NCI-H1436 treated with DMSO at 0.1 percent for 48 hours (cell line): ENCODE measurements around the gene GLIS1.

Source experiments
- DNase-seq: peaks from one replicate; lab custom pipeline; 2025; lab: John Stamatoyannopoulos, UW

Gene GLIS1

GRCh38 chr1:53580739-53581475 is 158.1 kb downstream of the GLIS1 start:
- no peak for DNase-seq

DNA sequence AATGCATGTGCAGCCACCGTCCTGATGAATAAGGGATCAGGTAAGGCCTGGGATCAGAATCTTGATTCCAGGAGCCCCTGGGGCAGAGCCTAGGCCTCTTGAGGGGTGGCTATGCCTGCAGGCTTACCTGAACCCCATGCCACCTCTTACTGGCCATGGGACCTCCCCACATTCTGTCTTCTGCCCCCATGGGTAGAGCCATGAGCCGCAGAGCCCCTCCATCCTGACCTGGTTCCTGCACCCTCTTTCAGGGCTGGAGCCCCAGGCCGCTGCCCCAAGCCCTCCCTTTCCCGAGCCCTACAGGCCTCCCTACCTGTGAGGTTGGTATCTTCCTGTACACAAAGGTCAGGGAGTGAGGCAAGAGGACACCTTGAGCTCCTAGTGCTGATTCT is 159.0 kb downstream of the GLIS1 start:
- no peak for DNase-seq

DNA sequence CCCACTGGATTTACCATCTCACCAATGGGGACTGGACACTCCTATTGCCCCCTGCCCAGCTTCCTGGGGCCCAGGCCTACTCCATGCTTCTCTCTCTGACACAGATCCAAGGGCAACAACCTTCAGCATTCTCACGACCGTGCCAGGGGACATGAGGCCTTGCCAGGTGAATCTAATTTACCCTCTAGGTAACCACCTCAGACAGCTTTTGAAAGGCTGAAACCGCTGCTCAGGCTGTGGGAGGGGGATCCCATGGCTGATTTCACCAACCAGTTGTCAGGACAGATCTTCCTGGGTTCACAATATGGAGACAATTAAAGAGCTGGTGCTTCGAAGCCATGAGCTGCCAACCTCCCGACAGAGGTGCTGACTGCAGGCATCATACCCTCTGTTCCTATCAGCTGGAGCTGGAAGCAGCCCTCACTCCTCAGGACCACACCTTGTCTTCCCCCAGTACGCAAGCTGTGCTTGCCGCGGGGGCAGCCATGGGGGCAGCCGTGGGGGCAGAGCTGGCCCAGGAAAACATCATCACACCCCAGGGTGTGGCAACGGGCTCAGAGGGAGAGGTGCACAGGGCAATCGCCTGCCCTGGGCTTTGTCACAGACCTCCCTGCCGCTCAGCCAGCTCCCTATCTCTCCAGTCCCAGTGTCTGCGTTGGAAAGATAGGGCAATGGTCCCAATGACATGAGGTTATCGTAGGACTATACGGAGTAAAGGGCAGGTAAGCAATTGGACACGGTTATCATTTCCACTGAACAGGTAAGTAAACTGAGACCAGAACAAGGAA is 159.5 kb downstream of the GLIS1 start:
- DNase-seq = no peak

DNA sequence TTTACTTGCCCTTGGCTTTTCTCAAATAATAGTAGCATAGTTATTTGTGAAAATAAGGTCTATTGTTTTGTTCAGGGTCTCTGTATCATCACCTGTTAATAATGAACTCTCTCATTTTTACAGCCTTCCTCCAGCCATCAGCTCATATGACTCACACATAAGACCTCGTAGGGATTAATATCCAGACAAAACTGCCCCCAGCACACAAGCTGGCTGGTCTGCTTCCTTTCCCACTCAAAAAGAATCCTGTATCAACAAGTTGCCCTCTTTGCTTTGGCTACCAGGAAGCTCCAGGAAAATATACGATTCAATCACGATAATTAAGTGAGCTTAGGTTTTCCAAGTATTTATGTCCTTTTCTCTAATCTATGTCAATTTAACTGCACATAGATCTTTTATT is 160.6 kb downstream of the GLIS1 start:
- DNase-seq = no peak

GRCh38 chr1:53577761-53578100 is 161.2 kb downstream of the GLIS1 start:
- no peak for DNase-seq

GRCh38 chr1:53576866-53577760 is 161.9 kb downstream of the GLIS1 start:
- DNase-seq = no peak

DNA sequence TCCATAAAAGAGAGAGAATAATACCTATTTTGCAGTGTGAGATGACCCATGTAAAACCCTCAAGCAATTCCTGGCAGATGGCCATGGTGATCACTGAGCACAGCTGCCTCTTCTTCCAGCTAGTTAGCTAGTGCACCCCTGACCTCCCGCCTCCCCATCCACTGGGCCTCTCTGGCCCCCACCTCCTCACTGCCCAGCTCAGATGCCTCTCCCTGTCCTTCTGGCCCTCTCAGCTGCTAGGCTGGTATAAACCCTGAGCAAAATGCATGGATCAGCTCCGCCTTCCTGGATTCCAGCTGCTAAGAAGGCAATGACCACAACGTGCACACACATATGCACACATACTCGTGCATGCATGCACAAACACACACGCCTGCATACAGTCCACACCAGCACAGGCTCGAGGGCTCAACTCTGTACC is 162.6 kb downstream of the GLIS1 start:
- DNase-seq = no peak

- DNase-seq = no peak
These were observed 163.0 kb downstream of the GLIS1 start for GRCh38 chr1:53575955-53576320.

GRCh38 chr1:53575141-53575954 is 163.6 kb downstream of the GLIS1 start:
- no peak for DNase-seq

- DNase-seq = no peak
These were observed 164.3 kb downstream of the GLIS1 start for GRCh38 chr1:53574621-53575020.

DNA sequence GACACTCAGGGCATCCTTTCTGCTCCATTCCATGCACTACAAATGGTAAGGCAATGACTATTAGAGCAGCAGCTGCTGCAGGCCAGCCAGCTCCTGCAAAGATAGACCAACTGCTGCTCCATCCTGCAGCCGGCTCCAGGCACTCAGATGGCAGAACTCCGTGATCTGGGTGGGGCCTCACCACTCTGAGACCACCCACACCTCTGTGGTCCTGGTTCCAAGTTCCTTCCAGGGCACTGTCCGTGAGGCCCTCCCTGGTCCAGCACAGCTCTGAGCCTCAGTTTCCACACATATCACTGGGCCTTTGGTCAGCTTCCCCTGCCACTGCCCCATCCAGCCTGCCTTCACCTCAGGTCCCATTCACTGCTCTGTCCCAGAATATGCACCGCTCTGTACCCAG is 165.0 kb downstream of the GLIS1 start:
- DNase-seq = no peak

DNA sequence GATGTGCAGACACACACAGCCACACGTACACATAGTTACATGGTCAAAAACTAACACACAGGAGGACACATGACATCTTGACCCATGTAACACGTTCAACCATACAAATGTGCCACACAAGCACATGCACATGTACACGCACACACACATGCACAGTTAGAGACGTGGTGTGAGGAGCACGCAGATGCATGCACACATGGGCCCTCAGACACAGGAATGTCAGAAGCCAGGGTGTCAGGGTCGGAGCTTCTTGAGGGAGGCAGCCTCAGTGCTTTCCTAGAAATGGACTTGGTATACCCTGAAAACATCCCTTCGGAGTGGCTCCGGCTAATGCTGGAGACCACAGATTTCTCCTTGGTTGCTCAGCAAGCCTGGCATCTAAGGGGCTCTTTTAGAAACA is 165.4 kb downstream of the GLIS1 start:
- DNase-seq = no peak

DNA sequence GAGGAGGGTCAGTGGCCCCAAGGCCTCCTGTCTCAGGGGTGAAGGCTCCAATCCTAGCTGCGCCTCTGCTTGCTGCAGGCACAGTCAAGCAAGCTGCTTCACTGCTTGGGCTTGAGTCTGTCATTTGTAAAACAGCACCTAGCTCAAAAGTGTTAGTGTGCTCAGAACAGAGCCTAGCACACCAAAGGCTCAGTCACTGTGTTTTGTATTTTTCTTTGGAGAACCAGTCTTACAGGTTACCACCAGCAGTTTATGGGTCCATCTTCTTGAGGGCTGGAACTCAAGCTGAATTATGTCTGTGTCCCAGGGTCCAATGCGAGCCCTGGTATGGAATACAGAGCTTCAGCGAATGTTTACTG is 166.2 kb downstream of the GLIS1 start:
- no peak for DNase-seq

GRCh38 chr1:53572065-53572814 is 166.7 kb downstream of the GLIS1 start:
- DNase-seq = no peak

- DNase-seq = no peak
These were observed 170.4 kb downstream of the GLIS1 start for GRCh38 chr1:53568540-53568939.

DNA sequence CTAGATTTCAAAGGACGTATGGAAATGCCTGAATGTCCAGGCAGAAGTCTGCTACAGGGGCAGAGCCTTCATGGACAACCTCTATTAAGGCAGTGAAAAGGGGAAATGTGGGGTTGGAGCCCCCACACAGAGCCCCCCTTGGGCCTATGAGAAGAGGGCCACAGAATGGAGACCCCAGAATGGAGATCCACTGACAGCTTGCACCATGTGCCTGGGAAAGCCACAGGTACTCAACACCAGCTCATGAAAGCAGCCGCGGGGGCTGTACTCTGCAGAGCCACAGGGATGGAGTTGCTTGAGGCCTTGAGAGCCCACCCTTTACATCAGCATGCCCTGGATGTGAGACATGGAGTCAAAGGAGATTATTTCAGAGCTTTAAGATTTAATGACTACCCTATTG is 171.1 kb downstream of the GLIS1 start:
- no peak for DNase-seq

- no peak for DNase-seq
These were observed 171.5 kb downstream of the GLIS1 start for GRCh38 chr1:53567450-53567849.

GRCh38 chr1:53563611-53564010 is 175.4 kb downstream of the GLIS1 start:
- no peak for DNase-seq

GRCh38 chr1:53562981-53563379 is 176.0 kb downstream of the GLIS1 start:
- no peak for DNase-seq

DNA sequence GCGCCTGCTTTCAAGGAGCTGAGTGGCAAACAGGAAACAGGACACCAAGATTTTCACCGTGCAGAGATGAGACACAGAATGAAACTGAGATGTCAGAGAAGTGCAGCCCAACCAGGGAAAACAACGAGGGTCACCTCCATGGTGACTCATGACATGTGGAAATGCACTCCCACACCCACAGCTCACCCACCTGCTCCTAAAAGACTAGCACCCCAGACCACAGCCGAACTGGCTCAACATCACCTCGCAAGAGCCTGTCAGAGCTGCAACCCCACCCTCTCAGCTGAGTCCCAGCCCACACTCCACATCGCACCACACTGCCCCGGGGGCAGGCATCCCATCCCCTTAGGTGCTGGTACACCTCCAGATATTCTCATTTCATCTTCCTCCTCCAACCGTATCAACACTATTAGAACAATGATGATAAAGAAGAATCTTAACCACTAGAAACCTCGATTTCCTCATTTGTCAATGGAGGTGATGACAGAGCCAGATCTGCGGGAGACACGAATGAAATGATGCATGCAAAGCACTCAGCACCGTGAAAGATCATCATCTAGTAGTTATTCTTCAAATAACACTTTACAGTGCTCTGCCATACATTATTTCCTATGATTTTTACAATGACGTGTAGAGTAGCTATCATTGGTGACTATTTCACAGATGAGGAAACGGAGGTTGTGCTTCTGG is 176.5 kb downstream of the GLIS1 start:
- no peak for DNase-seq
